Trophoblast cell (in vitro differentiated cells and primary cell): ENCODE data around the gene FAM216B.

ENCODE experiments used
- DNase-seq, 2 donors: peaks; one replicate each; pipeline ENCODE4 v3.0.0-alpha.2; 2016
- H2AFZ ChIP-seq: 2 replicates; pipeline ENCODE4 v1.6.1; 2013; ENCODE audit warnings: low read length, moderate library complexity, mild to moderate bottlenecking; ENCODE audit not compliant: insufficient read depth, poor library complexity
- H2AK5ac ChIP-seq: 2 replicates; pipeline ENCODE4 v1.6.1; 2013; ENCODE audit warnings: mild to moderate bottlenecking, low read length
- H2BK120ac ChIP-seq: 2 replicates; pipeline ENCODE4 v1.6.1; 2013; ENCODE audit warnings: low read length, mild to moderate bottlenecking, moderate library complexity; ENCODE audit not compliant: insufficient read depth, poor library complexity
- H2BK12ac ChIP-seq: 2 replicates; pipeline ENCODE4 v1.6.1; 2013; ENCODE audit warnings: mild to moderate bottlenecking, low read length, moderate library complexity
- H2BK5ac ChIP-seq: 2 replicates; pipeline ENCODE4 v1.6.1; 2013; ENCODE audit warnings: low read length, low read depth, moderate library complexity, mild to moderate bottlenecking; ENCODE audit not compliant: poor library complexity
- H3K14ac ChIP-seq: 2 replicates; pipeline ENCODE4 v1.6.1; 2013; ENCODE audit warnings: mild to moderate bottlenecking, low read length
- H3K18ac ChIP-seq: 2 replicates; pipeline ENCODE4 v1.6.1; 2013; ENCODE audit warnings: mild to moderate bottlenecking, low read length
- H3K23ac ChIP-seq: 2 replicates; pipeline ENCODE4 v1.6.1; 2013; ENCODE audit warnings: low read length
- H3K27ac ChIP-seq: 2 replicates; pipeline ENCODE4 v1.5.1; 2013; ENCODE audit warnings: low read depth, mild to moderate bottlenecking, inconsistent platforms, low read length, moderate library complexity
- H3K27me3 ChIP-seq: 2 replicates; pipeline ENCODE4 v1.6.1; 2013; ENCODE audit warnings: inconsistent platforms, mild to moderate bottlenecking, low read length, moderate library complexity; ENCODE audit not compliant: insufficient read depth
- H3K36me3 ChIP-seq, 2 experiments: 1 replicate in 1 of 2; 2 replicates in 1 of 2; pipeline ENCODE4 v1.6.1; 2013; ENCODE audit warnings: low read length in 2 of 2, mild to moderate bottlenecking in 2 of 2, moderate library complexity in 1 of 2; ENCODE audit not compliant: insufficient read depth in 2 of 2, control insufficient read depth in 1 of 2
- H3K4ac ChIP-seq: 2 replicates; pipeline ENCODE4 v1.6.1; 2013; ENCODE audit warnings: low read depth, mild to moderate bottlenecking, low read length, moderate library complexity
- H3K4me1 ChIP-seq, 2 experiments: 1 replicate in 1 of 2; 2 replicates in 1 of 2; pipeline ENCODE4 v1.6.1; 2013; ENCODE audit warnings: low read length in 2 of 2, mild to moderate bottlenecking in 2 of 2, moderate library complexity in 1 of 2; ENCODE audit not compliant: insufficient read depth in 2 of 2, control insufficient read depth in 1 of 2
- H3K4me2 ChIP-seq: 2 replicates; pipeline ENCODE4 v1.6.1; 2013; ENCODE audit warnings: inconsistent platforms, mild to moderate bottlenecking, low read length, moderate library complexity
- H3K4me3 ChIP-seq: 2 replicates; pipeline ENCODE4 v1.5.1; 2013; ENCODE audit warnings: mild to moderate bottlenecking, low read depth, low read length, inconsistent platforms
- H3K79me1 ChIP-seq: one replicate; pipeline ENCODE4 v1.6.1; 2013; ENCODE audit warnings: low read length
- H3K79me2 ChIP-seq: 2 replicates; pipeline ENCODE4 v1.6.1; 2013; ENCODE audit warnings: low read length, mild to moderate bottlenecking; ENCODE audit not compliant: control insufficient read depth, insufficient read depth, poor library complexity
- H3K9ac ChIP-seq: 2 replicates; pipeline ENCODE4 v1.6.1; 2013; ENCODE audit warnings: mild to moderate bottlenecking, low read length
- H3K9me3 ChIP-seq: 2 replicates; pipeline ENCODE4 v1.6.1; 2013; ENCODE audit warnings: low read depth, mild to moderate bottlenecking, control low read depth, inconsistent platforms, low read length; ENCODE audit not compliant: insufficient read depth
- H4K12ac ChIP-seq: 2 replicates; pipeline ENCODE4 v1.6.1; 2013; ENCODE audit warnings: low read depth, mild to moderate bottlenecking, low read length, moderate library complexity
- H4K8ac ChIP-seq: 2 replicates; pipeline ENCODE4 v1.6.1; 2013; ENCODE audit warnings: low read depth, mild to moderate bottlenecking, low read length, moderate library complexity
- H4K91ac ChIP-seq: one replicate; pipeline ENCODE4 v1.6.1; 2013; ENCODE audit warnings: low read depth, mild to moderate bottlenecking, low read length, moderate library complexity
- WGBS: extraction: QIAGEN DNeasy Blood & Tissue Kit; methylation state at CpG from one replicate; pipeline ENCODE4 v1.1.7; 2013; ENCODE audit warnings: missing lambda C conversion rate; ENCODE audit not compliant: insufficient read length, insufficient coverage; ENCODE audit errors: extremely low coverage; 5-methylcytosine and 5-hydroxymethylcytosine counted together

The FAM216B gene

DNA sequence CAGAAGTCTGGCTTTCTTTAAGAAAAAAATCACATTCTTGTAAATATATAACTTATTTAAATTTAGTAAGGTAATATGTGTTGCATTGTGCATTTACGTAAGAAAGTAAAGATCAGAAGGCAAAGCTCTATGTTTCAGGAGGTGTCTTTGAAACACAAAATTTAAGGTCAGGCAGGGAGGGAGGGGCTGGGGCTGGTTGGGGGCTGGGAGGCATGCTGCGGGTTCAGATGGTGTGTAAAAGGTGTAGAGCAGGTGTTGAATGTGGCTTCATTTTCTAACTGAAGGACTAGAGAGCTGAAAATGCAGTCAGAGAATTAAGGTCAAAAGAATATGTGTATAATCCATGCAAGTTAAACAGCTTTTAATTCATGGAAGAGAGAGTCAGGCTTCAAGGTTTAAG lies 14.3 kb downstream of the FAM216B start:
- Histone ChIP-seq H3K79me1 (no peaks in the 10 kb centered on the region), H3K4ac (no peak overlapping the region), H2BK120ac (no peak overlapping the region), H3K14ac (no peak overlapping the region), H3K4me2 (no peak overlapping the region), H3K27ac (no peak overlapping the region), H2AFZ (no peak overlapping the region), H2AK5ac (no peak overlapping the region), H3K9ac (no peak overlapping the region), H2BK12ac (no peak overlapping the region), H3K4me3 (no peak overlapping the region), H2BK5ac (no peak overlapping the region), H3K9me3 (peaks cover 3% of the 10 kb centered on the region), H3K18ac (no peak overlapping the region), H3K79me2 (no peaks in the 10 kb centered on the region), H3K27me3 (no peaks in the 10 kb centered on the region), H3K23ac (no peak overlapping the region), H4K8ac (no peak overlapping the region), H4K91ac (no peak overlapping the region), H3K36me3 (no peaks in the 10 kb centered on the region), H4K12ac (no peak overlapping the region), H3K4me1 (no peaks in the 10 kb centered on the region)
- WGBS: no CpG with 5 or more reads among the region's 2 CpGs
- DNase-seq: no peak

DNA sequence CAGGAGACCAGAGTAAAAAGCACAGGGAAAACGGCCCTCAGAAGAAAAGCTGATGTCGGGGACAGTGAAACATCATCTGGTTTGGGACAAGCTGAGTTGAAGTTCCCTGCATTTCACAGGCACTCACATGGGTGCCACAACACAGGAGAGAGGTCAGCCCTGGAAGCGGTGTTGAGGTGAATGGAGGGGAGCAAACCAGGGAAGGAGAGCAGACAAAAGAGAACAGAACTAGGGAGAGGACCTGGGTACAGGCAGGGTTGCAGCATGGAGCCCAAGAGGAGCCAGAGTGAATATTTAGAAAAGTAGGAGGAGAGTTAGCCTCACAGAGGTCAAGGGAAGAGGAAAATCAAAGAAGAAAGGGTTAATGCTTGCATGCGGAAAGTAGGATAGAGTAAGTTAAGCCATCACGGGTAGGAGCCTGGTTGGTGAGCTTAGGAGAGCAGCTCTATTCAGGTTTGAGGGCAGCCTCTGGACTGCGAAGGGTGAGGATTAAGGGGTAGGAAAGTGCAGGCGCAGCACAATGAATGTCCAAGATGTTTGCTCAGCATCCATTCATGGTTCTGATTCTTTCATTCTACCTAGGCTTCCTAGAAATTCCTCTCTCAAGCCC lies 15.5 kb downstream of the FAM216B start:
- no peak overlapping the region for H3K14ac ChIP-seq
- H3K9ac ChIP-seq: no peak overlapping the region
- no peak overlapping the region for H3K4ac ChIP-seq
- no peaks in the 10 kb centered on the region for H3K27me3 ChIP-seq
- H3K18ac ChIP-seq: no peak overlapping the region
- H3K79me1 ChIP-seq: no peaks in the 10 kb centered on the region
- H2BK5ac ChIP-seq: no peak overlapping the region
- H3K36me3 ChIP-seq: no peaks in the 10 kb centered on the region
- no peak overlapping the region for H2AFZ ChIP-seq
- no peak overlapping the region for H3K23ac ChIP-seq
- peaks cover 3% of the 10 kb centered on the region for H3K9me3 ChIP-seq
- no peak overlapping the region for H4K12ac ChIP-seq
- H3K4me1 ChIP-seq: no peaks in the 10 kb centered on the region
- no peak overlapping the region for H3K27ac ChIP-seq
- no peak overlapping the region for H2AK5ac ChIP-seq
- H3K4me3 ChIP-seq: no peak overlapping the region
- no peak for DNase-seq
- no peak overlapping the region for H3K4me2 ChIP-seq
- H2BK120ac ChIP-seq: no peak overlapping the region
- no peak overlapping the region for H4K91ac ChIP-seq
- no CpG with 5 or more reads among the region's 7 CpGs for WGBS
- H3K79me2 ChIP-seq: no peaks in the 10 kb centered on the region
- no peak overlapping the region for H2BK12ac ChIP-seq
- H4K8ac ChIP-seq: no peak overlapping the region

DNA sequence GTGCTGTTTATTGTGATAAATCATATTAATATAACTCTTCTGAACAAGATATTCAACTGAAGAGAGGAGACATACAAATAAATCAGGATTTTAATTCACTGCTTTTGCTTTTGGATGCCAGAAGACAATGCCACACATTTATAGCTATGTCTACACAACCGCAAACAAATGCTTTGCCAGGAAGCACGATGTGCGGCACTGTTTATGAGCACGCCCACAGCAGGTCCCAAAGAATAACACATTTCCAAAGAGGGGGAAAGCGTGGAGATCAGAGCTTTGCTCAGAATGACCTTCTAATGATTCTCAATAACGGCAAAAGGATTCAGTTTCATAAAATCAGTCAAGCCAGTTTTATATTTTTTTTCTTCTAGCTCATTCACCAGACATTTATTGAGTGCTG lies 16.7 kb downstream of the FAM216B start:
- no peak overlapping the region for H3K18ac ChIP-seq
- WGBS: no CpG with 5 or more reads among the region's 6 CpGs
- no peak for DNase-seq
- H3K14ac ChIP-seq: no peak overlapping the region
- no peak overlapping the region for H3K9ac ChIP-seq
- no peaks in the 10 kb centered on the region for H3K4me1 ChIP-seq
- H4K91ac ChIP-seq: no peak overlapping the region
- H4K12ac ChIP-seq: no peak overlapping the region
- no peaks in the 10 kb centered on the region for H3K79me1 ChIP-seq
- H2AFZ ChIP-seq: no peak overlapping the region
- H3K23ac ChIP-seq: no peak overlapping the region
- no peak overlapping the region for H3K4me2 ChIP-seq
- no peak overlapping the region for H3K27ac ChIP-seq
- no peak overlapping the region for H4K8ac ChIP-seq
- H3K4me3 ChIP-seq: no peak overlapping the region
- H3K36me3 ChIP-seq: no peaks in the 10 kb centered on the region
- no peak overlapping the region for H2BK120ac ChIP-seq
- H3K9me3 ChIP-seq: peaks cover 3% of the 10 kb centered on the region
- H2AK5ac ChIP-seq: no peak overlapping the region
- H2BK12ac ChIP-seq: no peak overlapping the region
- no peak overlapping the region for H2BK5ac ChIP-seq
- H3K27me3 ChIP-seq: no peaks in the 10 kb centered on the region
- H3K79me2 ChIP-seq: no peaks in the 10 kb centered on the region
- H3K4ac ChIP-seq: no peak overlapping the region

DNA sequence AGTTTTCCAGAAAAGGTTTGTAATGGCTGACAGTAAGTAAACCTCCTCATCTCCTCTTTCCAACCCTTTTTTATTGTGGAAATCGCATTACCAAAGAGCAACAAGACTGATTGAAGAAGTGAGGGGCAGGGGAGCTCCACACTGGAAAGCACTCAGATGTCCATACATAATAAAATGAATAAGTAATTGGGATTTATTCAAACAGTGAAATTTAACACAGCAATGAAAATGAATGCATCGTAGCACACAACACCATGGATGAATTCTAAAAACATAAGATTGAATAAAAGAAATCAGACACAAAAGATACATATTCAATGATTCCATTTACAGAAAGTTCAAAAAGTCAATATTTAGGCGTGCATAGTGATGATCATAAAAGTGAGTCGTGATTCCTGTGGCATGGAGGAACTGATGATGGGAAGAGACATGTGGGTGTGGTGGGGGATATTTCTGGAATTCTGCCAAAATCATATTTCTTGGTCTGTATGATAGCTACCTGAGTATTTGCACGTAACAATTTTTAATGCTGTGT lies 18.8 kb downstream of the FAM216B start:
- no peak overlapping the region for H2BK120ac ChIP-seq
- H3K79me2 ChIP-seq: no peaks in the 10 kb centered on the region
- no peak overlapping the region for H4K91ac ChIP-seq
- no peak overlapping the region for H3K18ac ChIP-seq
- no peak overlapping the region for H3K9ac ChIP-seq
- H3K9me3 ChIP-seq: no peaks in the 10 kb centered on the region
- no peak overlapping the region for H3K27ac ChIP-seq
- H3K4me2 ChIP-seq: no peak overlapping the region
- no peak overlapping the region for H3K23ac ChIP-seq
- no peak overlapping the region for H3K4me3 ChIP-seq
- H3K79me1 ChIP-seq: no peaks in the 10 kb centered on the region
- H4K8ac ChIP-seq: no peak overlapping the region
- no peak overlapping the region for H2AK5ac ChIP-seq
- no peak overlapping the region for H2AFZ ChIP-seq
- DNase-seq: no peak
- H2BK12ac ChIP-seq: no peak overlapping the region
- H3K14ac ChIP-seq: no peak overlapping the region
- no peaks in the 10 kb centered on the region for H3K36me3 ChIP-seq
- no peak overlapping the region for H2BK5ac ChIP-seq
- H3K4ac ChIP-seq: no peak overlapping the region
- H3K27me3 ChIP-seq: no peaks in the 10 kb centered on the region
- no peaks in the 10 kb centered on the region for H3K4me1 ChIP-seq
- WGBS: no CpG with 5 or more reads among the region's 5 CpGs
- no peak overlapping the region for H4K12ac ChIP-seq
